ENCODE data around the gene JMJD8. TPM values are rescaled to one million over a fixed set of nuclear protein-coding genes. Genes with fewer than 3 reads are reported as not detected.

JMJD8 gene
- total RNA-seq, 1 donor from 2014 or later = 64.5 TPM

- DNase-seq (ENCODE audit: low read depth, low spot score) = no peak
- H3K36me3 Mint-ChIP-seq (ENCODE audit: low read depth) = peaks cover 3% of the 10 kb centered on the region
Observed at GRCh38 chr16:678209-678857, 5.8 kb downstream of the JMJD8 start.

GRCh38 chr16:677316-678190 lies 6.6 kb downstream of the JMJD8 start:
- TF ChIP-seq CTCF (conservative IDR thresholded peaks at IDR 0.05) = no peak
- Mint-ChIP-seq H3K4me3 (no peak overlapping the region), H3K27ac (ENCODE audit: unreplicated experiment) (no peak overlapping the region), H3K27me3 (ENCODE audit: low read depth) (peaks cover 20% of the 10 kb centered on the region), H3K36me3 (ENCODE audit: low read depth) (peaks cover 2% of the 10 kb centered on the region), H3K9me3 (no peaks in the 10 kb centered on the region), H3K4me1 (peaks cover 20% of the 10 kb centered on the region)
- no peak for DNase-seq (ENCODE audit: low read depth, low spot score)

More at GRCh38 chr16:678209-678857, 5.8 kb downstream of the JMJD8 start:
- peaks cover 20% of the 10 kb centered on the region for H3K27me3 Mint-ChIP-seq (ENCODE audit: low read depth)
- TF ChIP-seq CTCF (conservative IDR thresholded peaks at IDR 0.05) = no peak
- H3K4me1 Mint-ChIP-seq = peaks cover 22% of the 10 kb centered on the region
- peak overlapping the region; percentile 91 for H3K4me3 Mint-ChIP-seq
- no peak overlapping the region for H3K27ac Mint-ChIP-seq (ENCODE audit: unreplicated experiment)
- no peaks in the 10 kb centered on the region for H3K9me3 Mint-ChIP-seq

- peaks cover 18% of the 10 kb centered on the region for H3K27me3 Mint-ChIP-seq (ENCODE audit: low read depth)
- no peak for DNase-seq (ENCODE audit: low read depth, low spot score)
- peak overlapping the region; percentile 65 for H3K4me3 Mint-ChIP-seq
- peaks cover 18% of the 10 kb centered on the region for H3K4me1 Mint-ChIP-seq
- no peak for TF ChIP-seq CTCF (conservative IDR thresholded peaks at IDR 0.05)
- no peaks in the 10 kb centered on the region for H3K9me3 Mint-ChIP-seq
- H3K27ac Mint-ChIP-seq (ENCODE audit: unreplicated experiment) = no peak overlapping the region
- H3K36me3 Mint-ChIP-seq (ENCODE audit: low read depth) = no peaks in the 10 kb centered on the region
Observed at GRCh38 chr16:676913-677312, 7.2 kb downstream of the JMJD8 start.

GRCh38 chr16:676565-676902 lies 7.6 kb downstream of the JMJD8 start:
- Mint-ChIP-seq H3K4me3 (peak overlapping the region; percentile 65), H3K27me3 (ENCODE audit: low read depth) (peaks cover 18% of the 10 kb centered on the region), H3K4me1 (peaks cover 14% of the 10 kb centered on the region), H3K9me3 (no peaks in the 10 kb centered on the region), H3K27ac (ENCODE audit: unreplicated experiment) (no peak overlapping the region), H3K36me3 (ENCODE audit: low read depth) (no peaks in the 10 kb centered on the region)
- DNase-seq (ENCODE audit: low read depth, low spot score) = no peak
- no peak for TF ChIP-seq CTCF (conservative IDR thresholded peaks at IDR 0.05)

GRCh38 chr16:675884-676564 lies 8.1 kb downstream of the JMJD8 start:
- Mint-ChIP-seq H3K9me3 (no peaks in the 10 kb centered on the region), H3K4me3 (no peak overlapping the region), H3K4me1 (peaks cover 9% of the 10 kb centered on the region), H3K27me3 (ENCODE audit: low read depth) (peaks cover 16% of the 10 kb centered on the region), H3K27ac (ENCODE audit: unreplicated experiment) (no peak overlapping the region), H3K36me3 (ENCODE audit: low read depth) (no peaks in the 10 kb centered on the region)
- no peak for TF ChIP-seq CTCF (conservative IDR thresholded peaks at IDR 0.05)
- no peak for DNase-seq (ENCODE audit: low read depth, low spot score)

All from neural crest cell (in vitro differentiated cells).